HG03457 (cell line): ENCODE data around the gene LRTM2.

ENCODE experiments used
- ATAC-seq: cut with Tn5 transposase; IDR thresholded peaks from one replicate; pipeline ENCODE4 v1.9.1; 2021; ENCODE audit warnings: moderate number of reproducible peaks; ENCODE audit not compliant: unreplicated experiment

Gene LRTM2

GRCh38 chr12:1820191-1820895 lies at the start of gene LRTM2:
Gene LRTM2, plus strand, starts transcription at chr12:1820565. Its CDS starts 7,584 bp downstream, at chr12:1828149.
- ATAC-seq: no peak

DNA sequence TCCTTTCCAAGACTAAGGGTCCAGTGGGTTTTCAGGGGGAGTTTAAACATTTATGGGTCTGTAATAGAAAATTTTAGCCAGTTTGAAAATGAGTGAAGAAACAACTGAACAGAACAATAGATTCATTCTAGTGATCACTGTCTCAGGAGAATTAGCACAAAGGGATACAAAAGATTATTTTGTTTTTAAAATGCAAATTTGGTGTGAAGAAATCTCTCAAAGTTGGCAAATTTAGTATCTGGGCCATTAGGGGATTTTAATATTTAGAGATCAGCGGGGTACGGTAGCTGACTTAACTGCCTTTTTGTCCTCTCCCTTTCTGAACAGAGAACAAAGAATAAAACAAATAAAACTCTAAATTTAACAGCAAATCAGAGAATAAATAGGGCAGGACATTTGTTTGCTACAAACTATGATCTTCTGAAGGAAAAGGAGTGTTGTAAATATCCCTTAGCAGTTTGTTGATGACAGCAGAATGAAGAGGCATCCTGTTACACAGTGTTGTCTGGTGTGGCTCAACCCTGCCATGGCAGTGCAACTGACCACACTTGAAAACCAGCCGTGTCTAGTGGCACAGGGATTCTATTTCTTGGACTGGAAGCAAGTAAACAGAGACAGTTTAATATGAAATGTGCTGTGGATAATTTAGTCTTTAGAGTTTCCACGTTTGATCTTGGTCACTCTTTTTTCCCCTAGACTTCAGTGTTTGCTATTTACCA lies 46.3 kb upstream of the LRTM2 start:
- no peak for ATAC-seq

- ATAC-seq: no peak
Observed at GRCh38 chr12:1776170-1776921, 44.0 kb upstream of the LRTM2 start.

DNA sequence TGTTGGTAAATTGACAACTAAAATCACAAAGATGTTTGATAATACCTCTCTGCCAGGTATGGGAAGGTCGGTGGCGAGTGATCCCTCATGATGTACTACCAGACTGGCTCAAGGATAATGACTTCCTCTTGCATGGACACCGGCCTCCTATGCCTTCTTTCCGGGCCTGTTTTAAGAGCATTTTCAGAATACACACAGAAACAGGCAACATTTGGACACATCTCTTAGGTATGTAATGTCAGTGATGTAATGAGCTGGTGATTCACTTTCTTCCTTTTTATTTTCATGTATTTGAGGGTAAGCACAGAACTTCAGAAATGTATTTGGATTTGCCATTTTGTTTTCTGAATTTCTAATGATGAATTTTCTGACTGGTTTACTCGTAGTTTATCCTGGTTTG lies 42.6 kb upstream of the LRTM2 start:
- ATAC-seq: no peak

GRCh38 chr12:1778911-1779310 lies 41.5 kb upstream of the LRTM2 start:
- no peak for ATAC-seq

DNA sequence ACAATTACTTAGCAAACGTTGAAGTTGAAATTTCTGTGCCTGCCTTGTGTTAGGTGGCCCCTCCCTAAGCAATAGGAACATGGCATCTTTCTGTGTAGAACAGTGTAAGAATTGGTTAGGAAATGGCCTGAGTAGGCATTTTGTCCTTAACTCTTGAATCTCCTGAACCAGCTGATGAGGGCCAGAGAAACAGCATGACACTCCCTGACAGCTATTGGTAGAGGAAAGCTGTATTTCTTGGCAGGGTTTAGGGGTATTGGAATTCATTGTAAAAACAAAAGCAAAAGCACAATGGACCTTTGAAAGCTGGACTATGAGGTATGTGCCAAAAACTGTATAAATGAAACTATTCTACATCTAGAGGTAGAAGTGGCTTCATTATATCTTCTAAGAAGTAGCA lies 40.6 kb upstream of the LRTM2 start:
- no peak for ATAC-seq

DNA sequence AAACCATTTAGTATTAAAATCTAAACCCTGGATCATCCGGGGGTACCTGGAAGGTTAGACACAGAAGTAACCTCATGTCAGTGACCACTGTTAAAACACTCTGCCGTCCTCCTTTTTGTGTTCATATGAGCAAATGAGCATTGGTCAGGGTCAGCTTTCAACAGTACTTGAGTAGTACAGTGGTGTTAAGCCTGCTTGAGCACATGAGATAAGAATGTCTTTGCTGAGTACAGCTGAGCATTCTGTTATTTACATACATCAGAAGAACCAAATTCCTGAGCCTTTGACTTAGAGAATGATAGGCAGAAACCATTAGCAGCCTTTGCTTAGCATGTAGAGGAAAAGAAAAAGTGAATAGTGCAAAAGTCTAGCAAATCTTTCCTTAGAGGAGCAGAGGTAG lies 38.6 kb upstream of the LRTM2 start:
- no peak for ATAC-seq

DNA sequence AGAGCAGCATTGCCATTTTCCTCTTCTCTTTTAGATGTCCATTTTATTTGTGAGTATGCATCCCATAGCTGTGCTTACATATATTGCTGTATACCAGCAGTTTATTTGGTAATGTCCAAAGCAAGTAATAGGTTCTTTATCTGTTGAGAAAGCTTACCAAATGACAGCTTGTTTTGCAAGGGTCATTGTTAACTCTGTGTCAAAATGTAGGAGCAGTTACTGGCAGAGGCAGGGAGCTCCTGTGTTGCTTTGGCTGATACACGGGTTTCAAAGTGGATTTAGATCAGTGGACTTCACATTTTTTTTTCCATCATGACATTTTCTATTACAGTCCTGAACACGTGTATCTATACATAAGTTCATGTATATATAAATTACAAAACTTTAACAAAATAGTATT lies 38.1 kb upstream of the LRTM2 start:
- ATAC-seq: no peak

- no peak for ATAC-seq
Observed at GRCh38 chr12:1787714-1788113, 32.7 kb upstream of the LRTM2 start.

DNA sequence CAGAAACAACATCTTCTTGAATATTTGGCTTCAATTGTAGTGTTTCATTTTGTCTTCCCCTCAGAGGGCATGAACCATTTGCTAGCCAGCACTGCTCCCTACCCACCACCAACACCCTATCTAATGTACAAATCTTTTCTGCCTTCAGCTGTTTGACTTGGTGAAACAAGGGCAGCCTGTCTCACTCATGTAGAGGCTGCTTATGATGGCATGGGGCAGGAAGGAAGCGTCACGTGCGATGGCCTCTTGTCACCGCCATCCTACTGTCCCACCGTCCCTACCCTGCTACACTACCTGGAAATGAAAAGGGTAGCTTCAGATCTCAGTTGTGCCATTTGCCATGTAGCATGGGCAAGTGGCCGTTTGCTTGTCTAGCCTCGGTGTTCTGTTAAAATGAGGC lies 29.9 kb upstream of the LRTM2 start:
- no peak for ATAC-seq

- ATAC-seq: no peak
Observed at GRCh38 chr12:1791104-1791841, 29.1 kb upstream of the LRTM2 start.

DNA sequence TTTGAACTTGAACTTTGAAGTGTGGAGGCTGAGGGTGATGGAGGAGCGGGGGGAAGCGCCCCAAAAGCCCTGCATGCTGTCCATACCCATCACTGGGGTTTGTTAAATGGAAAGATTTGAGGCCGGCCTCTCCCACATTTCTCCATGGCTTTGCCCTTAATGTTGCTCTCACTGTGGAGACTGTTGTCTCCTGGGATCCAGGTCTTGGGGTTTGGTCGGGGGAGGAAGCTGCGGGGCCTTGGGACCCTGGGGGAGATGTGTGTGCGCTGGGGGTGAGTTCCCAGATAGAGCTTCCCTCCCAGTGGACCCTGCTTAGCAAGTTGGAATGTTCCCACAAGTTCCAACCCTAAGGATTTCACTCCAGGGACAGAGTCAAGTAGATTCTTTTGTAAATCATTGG lies 28.0 kb upstream of the LRTM2 start:
- no peak for ATAC-seq

DNA sequence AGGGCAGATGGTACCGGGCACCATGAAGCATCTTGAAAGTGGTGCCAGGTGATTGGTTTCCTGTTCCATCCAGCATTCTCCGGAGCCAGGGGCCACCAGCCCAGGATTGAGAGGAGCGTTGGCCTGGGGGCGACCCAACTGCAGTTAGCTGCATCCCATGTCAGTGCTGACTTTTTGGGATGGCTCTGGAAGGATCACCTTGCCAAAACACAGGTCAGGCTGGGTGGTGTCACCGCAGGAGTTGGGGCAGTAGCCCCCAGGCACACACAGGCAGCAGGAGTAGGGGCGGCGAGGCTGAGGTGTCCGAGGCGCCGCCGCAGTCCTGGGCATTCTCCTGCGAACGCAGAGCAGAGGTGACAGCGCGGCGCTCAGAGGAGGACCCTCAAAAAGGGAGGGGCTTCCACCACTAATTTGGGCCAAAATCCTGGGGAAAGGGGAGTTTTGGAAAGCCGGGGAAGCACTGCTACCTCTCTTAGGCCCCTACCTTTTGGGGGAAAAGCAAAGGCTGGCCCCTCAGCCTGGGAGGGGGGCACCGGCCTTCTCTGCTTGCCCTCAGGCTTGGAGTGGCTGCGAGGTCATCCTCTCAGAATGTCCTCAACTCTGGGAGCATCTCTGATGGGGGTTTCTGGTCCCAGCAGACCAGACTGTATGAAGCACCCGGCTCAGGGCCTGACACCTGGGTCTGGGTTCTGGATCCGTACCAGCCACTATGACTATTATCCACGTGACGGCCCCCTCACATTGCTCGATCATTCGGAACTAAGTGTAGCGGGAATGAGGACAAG lies 26.7 kb upstream of the LRTM2 start:
- no peak for ATAC-seq

DNA sequence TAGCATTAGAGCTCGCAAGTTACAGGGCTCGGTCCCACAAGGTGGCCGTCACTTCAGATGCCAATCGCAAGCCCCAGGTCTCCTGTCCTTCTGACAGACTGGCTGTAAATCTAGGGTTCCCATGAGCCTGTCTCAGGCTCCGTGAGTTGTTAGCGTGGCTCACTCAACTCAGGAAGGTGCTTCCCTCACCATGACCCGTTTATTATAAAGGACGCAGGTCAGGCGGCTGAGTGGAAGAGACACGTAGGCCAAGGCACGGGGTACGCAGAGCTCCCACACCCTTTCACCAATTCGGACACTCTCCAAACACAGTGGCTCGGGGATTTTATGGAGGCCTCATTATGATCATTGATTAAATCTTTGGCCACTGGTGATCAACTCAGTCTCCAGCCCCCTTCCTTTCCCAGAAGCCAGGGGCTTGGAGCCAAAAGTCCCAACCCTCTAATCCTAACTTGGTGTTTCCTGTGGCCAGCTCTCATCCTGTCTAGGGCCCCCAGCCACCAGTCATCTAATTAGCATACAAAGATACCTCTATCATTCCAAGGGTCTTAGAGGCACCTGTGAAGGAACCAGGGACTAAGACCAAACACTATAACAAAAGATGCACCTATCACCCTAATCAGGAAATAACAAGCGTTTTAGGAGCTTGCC lies 25.8 kb upstream of the LRTM2 start:
- no peak for ATAC-seq

GRCh38 chr12:1795221-1795784 lies 25.1 kb upstream of the LRTM2 start:
- ATAC-seq: no peak

GRCh38 chr12:1795785-1796514 lies 24.4 kb upstream of the LRTM2 start:
- peak; percentile 90 for ATAC-seq

DNA sequence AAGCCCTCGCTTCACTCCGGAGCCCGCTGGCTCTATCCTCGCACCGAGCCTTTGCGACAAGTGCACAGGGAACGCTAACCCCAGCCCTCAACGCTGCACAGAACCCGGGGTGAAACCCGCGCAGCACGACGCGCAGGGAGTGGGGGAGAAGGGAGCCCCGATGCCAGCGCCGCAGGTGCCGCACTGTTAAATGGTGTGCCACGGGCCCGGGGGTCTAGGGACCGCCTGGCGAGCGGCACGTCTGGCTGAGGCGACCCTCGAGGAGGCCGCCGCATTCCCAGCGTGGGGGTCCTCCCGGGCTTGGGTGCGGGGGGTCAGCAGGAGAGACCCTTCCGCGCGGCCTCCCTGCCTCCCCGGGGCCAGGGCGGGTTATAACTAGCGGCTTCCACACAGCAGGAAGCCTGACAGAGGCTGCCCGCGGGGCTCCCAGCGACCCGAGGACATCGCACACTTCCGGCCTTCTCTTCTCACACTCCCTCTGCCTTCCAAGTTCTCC lies 23.8 kb upstream of the LRTM2 start:
- ATAC-seq: peak; percentile 4

DNA sequence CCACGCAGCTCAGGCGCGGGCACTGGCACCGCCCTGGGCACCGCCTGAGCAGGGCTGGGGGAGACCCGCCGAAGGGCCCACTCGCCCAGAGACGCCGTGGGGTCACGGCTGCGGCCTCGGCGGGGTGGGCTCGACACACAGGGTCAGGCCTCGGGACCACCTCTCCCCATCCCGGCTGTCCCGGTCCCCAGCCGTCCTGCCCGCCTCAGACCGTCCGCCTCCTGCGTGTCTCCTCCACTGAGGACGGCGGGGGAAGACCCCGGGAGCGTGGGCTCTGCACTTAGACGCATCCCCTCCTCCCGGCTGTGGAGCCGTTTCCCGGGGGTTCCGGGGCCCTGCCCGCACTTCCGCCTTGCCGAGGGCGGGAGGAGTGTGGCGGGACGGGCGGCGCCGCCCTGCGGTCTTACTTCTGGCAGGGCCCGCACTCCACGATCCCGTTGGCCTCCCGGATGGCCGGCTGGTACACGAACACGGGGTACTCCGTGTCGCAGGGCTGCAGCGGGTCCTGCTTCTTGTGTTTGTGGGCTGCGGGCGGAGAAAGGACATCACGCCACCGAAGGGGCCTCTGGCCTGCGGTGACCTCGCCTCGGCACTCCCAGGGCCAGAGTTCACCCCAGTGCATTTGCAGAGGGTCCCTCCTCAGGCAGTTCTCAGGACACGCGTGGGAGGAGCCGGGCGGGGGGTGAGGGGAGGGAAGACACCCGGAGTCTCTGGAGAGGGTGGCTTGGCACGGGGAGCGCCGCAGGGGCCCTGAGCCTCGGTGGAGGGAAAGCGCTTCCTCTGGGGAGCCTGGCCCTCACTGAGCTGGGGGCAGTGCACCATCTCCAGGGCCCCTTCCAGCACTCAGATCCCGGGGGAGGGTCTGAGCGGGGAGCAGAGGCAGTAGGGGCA lies 23.1 kb upstream of the LRTM2 start:
- no peak for ATAC-seq
